K562 (cell line): ENCODE results near the gene SNRPD2. TPM values are rescaled to one million over a fixed set of nuclear protein-coding genes. Genes with fewer than 3 reads are reported as not detected.

Experiments
- ATAC-seq: fragments of 200-7000 bp; cut with Tn5 transposase; 3 replicates; pipeline ENCODE4 v1.9.1; 2020; ENCODE audit warnings: moderate library complexity
- BruUV-seq: library from RNA; stranded (reverse); fragments of 400-500 nt; replicated peaks from 2 replicates; lab custom pipeline; 2021; lab: Mats Ljungman, UMichigan
- CTCF ChIA-PET: fragments of 300-600 bp; formaldehyde crosslinking; extraction: SDS; loops from one replicate; lab custom pipeline; 2021; ENCODE audit warnings: low intra/inter-chr PET ratio; lab: Yijun Ruan, JAX
- POLR2A ChIA-PET: fragments of 300-600, 350-650 bp; sonication (Branson Sonifier 250); formaldehyde crosslinking; extraction: SDS; loops from one replicate; lab custom pipeline; 2021; ENCODE audit warnings: antibody characterized with exemption, inconsistent platforms; lab: Yijun Ruan, JAX
- DNase-seq, 4 experiments: peaks; one replicate each; pipeline versions ENCODE4 v3.0.0 to v3.0.0-alpha.2; 2011 to 2018; ENCODE audit warnings: low spot score in 3 of 4, mixed read lengths in 3 of 4; ENCODE audit errors: extremely low read depth in 1 of 4
- FAIRE-seq: peaks from 2 replicates; lab custom pipeline; 2011; peaks lifted over from hg19 to GRCh38; lab: Jason Lieb, UNC
- H2AFZ ChIP-seq: 2 replicates; pipeline ENCODE4 v1.6.0; 2011; ENCODE audit warnings: low read depth, low read length, control low read depth, inconsistent platforms
- H3K27ac ChIP-seq: fragments of 200-600 bp; 3 replicates; pipeline ENCODE4 v1.8.0; 2011; ENCODE audit warnings: low read depth, mild to moderate bottlenecking, control low read depth, inconsistent platforms, low read length, moderate library complexity, mixed read lengths; ENCODE audit errors: extremely low read depth
- H3K27me3 ChIP-seq, 2 experiments: fragments of 300-600 bp in 1 of 2; 2 replicates in 1 of 2; 3 replicates in 1 of 2; pipeline versions ENCODE4 v1.6.0 to v1.8.0; 2011; ENCODE audit warnings: inconsistent platforms in 2 of 2, low read length in 2 of 2, mild to moderate bottlenecking in 1 of 2, mixed read lengths in 1 of 2, moderate library complexity in 1 of 2; ENCODE audit not compliant: control insufficient read depth in 2 of 2, insufficient read depth in 2 of 2
- H3K36me3 ChIP-seq: fragments of 300-600 bp; 3 replicates; pipeline ENCODE4 v1.8.0; 2011; ENCODE audit warnings: mild to moderate bottlenecking, low read length, inconsistent platforms; ENCODE audit not compliant: control insufficient read depth, insufficient read depth
- H3K4me1 ChIP-seq, 2 experiments: fragments of 200-600 bp in 1 of 2; replicated peaks in 1 of 2; 2 replicates in 1 of 2; 3 replicates in 1 of 2; pipeline versions ENCODE4 v1.5.1 to v1.8.0; 2011; ENCODE audit warnings: inconsistent platforms in 2 of 2, low read length in 2 of 2, mild to moderate bottlenecking in 1 of 2, mixed read lengths in 1 of 2, moderate library complexity in 1 of 2; ENCODE audit not compliant: control insufficient read depth in 2 of 2, insufficient read depth in 2 of 2
- H3K4me2 ChIP-seq: 2 replicates; pipeline ENCODE4 v1.6.1; 2011; ENCODE audit warnings: low read length, control low read depth, inconsistent platforms, mixed read lengths; ENCODE audit not compliant: insufficient read depth
- H3K4me3 ChIP-seq: fragments of 200-600 bp; sonication (generic), shearing (Covaris generic); 2 replicates; pipeline ENCODE4 v1.5.1; 2016; ENCODE audit warnings: control low read depth, inconsistent platforms
- H3K79me2 ChIP-seq: fragments of 200-600 bp; 3 replicates; pipeline ENCODE4 v1.8.0; 2011; ENCODE audit warnings: low read length, inconsistent platforms; ENCODE audit not compliant: control insufficient read depth, insufficient read depth
- H3K9ac ChIP-seq, 2 experiments: 2 replicates each; pipeline versions ENCODE4 v1.6.0 to v1.6.1; 2011; ENCODE audit warnings: low read depth in 2 of 2, low read length in 2 of 2, control low read depth in 1 of 2, inconsistent platforms in 1 of 2, mild to moderate bottlenecking in 1 of 2, mixed read lengths in 1 of 2; ENCODE audit not compliant: insufficient read depth in 1 of 2
- H3K9me1 ChIP-seq: one replicate; pipeline ENCODE4 v1.6.0; 2011; ENCODE audit warnings: inconsistent platforms, mild to moderate bottlenecking, low read length, moderate library complexity; ENCODE audit not compliant: control insufficient read depth, insufficient read depth
- H3K9me3 ChIP-seq: replicated peaks from 2 replicates; pipeline ENCODE4 v1.5.1; 2011; ENCODE audit warnings: low read depth, low read length, inconsistent platforms; ENCODE audit not compliant: control insufficient read depth, insufficient read depth
- H4K20me1 ChIP-seq: replicated peaks from 2 replicates; pipeline ENCODE4 v1.6.1; 2011; ENCODE audit warnings: low read length, inconsistent platforms, mixed read lengths; ENCODE audit not compliant: control insufficient read depth, insufficient read depth
- ATF1 ChIP-seq, 2 experiments: fragments of 450-650 bp in 1 of 2; IDR thresholded peaks; 2 replicates each; pipeline ENCODE4 v1.6.1; 2016; ENCODE audit warnings: missing compliant biosample characterization in 1 of 2, missing genetic modification characterization in 1 of 2
- COPS2 ChIP-seq: fragments of 450-650 bp; conservative IDR thresholded peaks from 2 replicates; pipeline ENCODE4 v1.6.1; 2016; ENCODE audit warnings: mild to moderate bottlenecking, moderate library complexity
- DPF2 ChIP-seq: fragments of 450-650 bp; IDR thresholded peaks from 2 replicates; pipeline ENCODE4 v1.6.1; 2016
- HNRNPH1 ChIP-seq: fragments of 200-400 bp; formaldehyde crosslinking; optimal IDR thresholded peaks from 2 replicates; pipeline ENCODE3; 2017; ENCODE audit warnings: low read depth, mild to moderate bottlenecking, low read length, moderate library complexity
- JUND ChIP-seq, 2 experiments: IDR thresholded peaks; 2 replicates in 1 of 2; 3 replicates in 1 of 2; pipeline ENCODE4 v1.6.1; 2011; ENCODE audit warnings: borderline replicate concordance in 2 of 2, low read depth in 2 of 2, low read length in 2 of 2, improper control_type of control experiment in 1 of 2, missing biosample characterization in 1 of 2, missing genetic modification characterization in 1 of 2, missing genetic modification reagents in 1 of 2
- NRF1 ChIP-seq, 2 experiments: fragments of 450-650 bp; IDR thresholded peaks in 1 of 2; conservative IDR thresholded peaks in 1 of 2; 2 replicates each; pipeline ENCODE4 v1.6.1; 2014; ENCODE audit warnings: mild to moderate bottlenecking in 2 of 2
- TAF1 ChIP-seq: IDR thresholded peaks from 2 replicates; pipeline ENCODE4 v1.6.1; 2011; ENCODE audit warnings: mild to moderate bottlenecking, low read length, moderate library complexity; ENCODE audit not compliant: insufficient read depth, control insufficient read depth, severe bottlenecking; ENCODE audit errors: extremely low read depth
- U2AF2 ChIP-seq: fragments of 200-400 bp; formaldehyde crosslinking; optimal IDR thresholded peaks from 2 replicates; pipeline ENCODE3; 2017; ENCODE audit warnings: low read depth, mild to moderate bottlenecking, low read length
- XRCC5 ChIP-seq: fragments of 200-400 bp; formaldehyde crosslinking; IDR thresholded peaks from 2 replicates; pipeline ENCODE4 v1.6.1; 2017; ENCODE audit warnings: low read depth, mild to moderate bottlenecking, low read length
- ZNF586 ChIP-seq: fragments of 450-650 bp; formaldehyde crosslinking; conservative IDR thresholded peaks from 2 replicates; pipeline ENCODE4 v1.4.0; 2020; ENCODE audit warnings: mild to moderate bottlenecking, moderate library complexity
- WGBS: fragments of 100-300 bp; shearing (Covaris generic); methylation state at CpG from one replicate; pipeline ENCODE4 v1.1.6; 2016; ENCODE audit warnings: low coverage, mixed read lengths; ENCODE audit not compliant: insufficient coverage; ENCODE audit errors: missing lambda C conversion rate; 5-methylcytosine and 5-hydroxymethylcytosine counted together
- in situ Hi-C: fragments of 300-500 bp; cut with MboI; formaldehyde crosslinking; loops from 4 replicates; pipeline ENCODE4 v1.15.0; 2018; ENCODE audit warnings: inconsistent platforms, mixed read lengths
- intact Hi-C: fragments of 100-400 bp; cut with micrococcal nuclease; formaldehyde crosslinking; loops from 2 replicates; pipeline ENCODE4 v1.14.2; 2022
- polyA plus RNA-seq, 8 experiments: library from polyadenylated mRNA; depleted of rRNA in 4 of 8; stranded (reverse) in 5 of 8; unstranded in 3 of 8; fragments of >200 nt; fragmentation: Nextera tagmentation in 2 of 8; fragmentation: Illumina TruSeq in 1 of 8; extraction: Ambion mirVana in 2 of 8; extraction: Trizol in 1 of 8; gene quantifications; 2 replicates each; pipeline versions ENCODE4 v1.2.1 to v1.2.3, GENCODE V29; 2011 to 2014; ENCODE audit warnings: inconsistent platforms in 1 of 8, missing spikeins in 1 of 8
- total RNA-seq, 7 experiments: library from RNA; depleted of rRNA in 6 of 7; stranded (reverse); fragments of >200 nt in 6 of 7; fragmentation: Illumina TruSeq in 2 of 7; extraction: Trizol in 2 of 7; gene quantifications; 2 replicates each; pipeline versions ENCODE4 v1.2.1 to v1.2.3, GENCODE V29; 2011 to 2021; ENCODE audit warnings: low replicate concordance in 1 of 7
- TF ChIP-seq, protein P1 (sequence below): fragments of 150-350 bp; IDR thresholded peaks from 2 replicates; pipeline ENCODE4 v1.6.1; 2014; ENCODE audit warnings: low read depth, mild to moderate bottlenecking, low read length, borderline replicate concordance
- TF ChIP-seq, protein P2 (sequence below): sonication (generic); formaldehyde crosslinking; IDR thresholded peaks from 2 replicates; pipeline ENCODE4 v1.8.0; 2022; ENCODE audit warnings: mild to moderate bottlenecking, missing genetic modification reagents

Gene SNRPD2
- total and polyA plus RNA-seq, 9 of the 15 experiments (the other 6 are each of a cell fraction or from before 2014, with no cell fraction given) = 728 to 4,411 (median 1,029) TPM

- no peak for TF ChIP-seq ZNF586 (CRISPR knock-in tag)
Observed at GRCh38 chr19:45643024-45643926, 48.5 kb downstream of the SNRPD2 start (continued).

GRCh38 chr19:45641274-45642105, 50.3 kb downstream of the SNRPD2 start:
- FAIRE-seq (peak; percentile 91), ATAC-seq (peak; percentile 69), DNase-seq (peak; percentile 83 to 98 (median 89))
- no peaks in the 10 kb centered on the region for H3K36me3 ChIP-seq
- H3K27ac ChIP-seq = peak overlapping the region; percentile 80
- H4K20me1 ChIP-seq = no peaks in the 10 kb centered on the region
- H3K4me2 ChIP-seq = peak overlapping the region; percentile 90
- POLR2A ChIA-PET = interaction anchor here (0.5 to 4.7 kb wide), 18 partner anchors 8 to 210 kb away, joined by 3 to 35 read pairs (median 4); partner anchors contain the start of genes OPA3, QPCTL and SNRPD2
- in situ Hi-C loops (no loop called here), intact Hi-C loops (loop anchor here (2.0 to 5.0 kb wide), 5 partner anchors 41 to 199 kb away; partner anchors contain the start of gene VASP)
- H3K27me3 ChIP-seq = no peaks in the 10 kb centered on the region
- peak overlapping the region; percentile 43 for H3K4me3 ChIP-seq
- peaks cover 17% of the 10 kb centered on the region for H3K79me2 ChIP-seq
- H2AFZ ChIP-seq = peak overlapping the region; percentile 89
- WGBS = 2% methylated on average over 40 of the region's 40 CpGs
- H3K9ac ChIP-seq = peak overlapping the region; percentile 62 to 94
- CTCF ChIA-PET = interaction anchor here (0.6 to 4.6 kb wide), 6 partner anchors 32 to 202 kb away, joined by 3 to 34 read pairs (median 16); no protein-coding TSS in a partner anchor
- no peaks in the 10 kb centered on the region for H3K9me1 ChIP-seq
- TSS peak; percentile 92 for BruUV-seq
- peaks cover 34 to 72% of the 10 kb centered on the region in 2 experiments for H3K4me1 ChIP-seq
- no peaks in the 10 kb centered on the region for H3K9me3 ChIP-seq
- TF ChIP-seq TAF1 (no peak), NRF1 (conservative IDR thresholded peaks at IDR 0.05 in 1 of 2, IDR thresholded peaks at IDR 0.05 in 1 of 2) (peak in 1 of 2 experiments; percentile 16; a peak in 2 of 4 replicates), ATF1 (CRISPR knock-in tag; IDR thresholded peaks at IDR 0.05) (no peak), ATF1 (tag; IDR thresholded peaks at IDR 0.05) (no peak), U2AF2 (no peak), HNRNPH1 (no peak), DPF2 (peak; percentile 18; the same call in 1 of the 2 replicates), XRCC5 (0 out of 2 replicates have a peak, but pooled peaks have one; percentile 19), COPS2 (no peak), JUND (IDR thresholded peaks at IDR 0.05; ENCODE audit: borderline replicate concordance, low read depth, low read length) (no peak), JUND (tag; IDR thresholded peaks at IDR 0.05; ENCODE audit: borderline replicate concordance, low read depth, low read length) (no peak)
- TF ChIP-seq, protein P1, sequence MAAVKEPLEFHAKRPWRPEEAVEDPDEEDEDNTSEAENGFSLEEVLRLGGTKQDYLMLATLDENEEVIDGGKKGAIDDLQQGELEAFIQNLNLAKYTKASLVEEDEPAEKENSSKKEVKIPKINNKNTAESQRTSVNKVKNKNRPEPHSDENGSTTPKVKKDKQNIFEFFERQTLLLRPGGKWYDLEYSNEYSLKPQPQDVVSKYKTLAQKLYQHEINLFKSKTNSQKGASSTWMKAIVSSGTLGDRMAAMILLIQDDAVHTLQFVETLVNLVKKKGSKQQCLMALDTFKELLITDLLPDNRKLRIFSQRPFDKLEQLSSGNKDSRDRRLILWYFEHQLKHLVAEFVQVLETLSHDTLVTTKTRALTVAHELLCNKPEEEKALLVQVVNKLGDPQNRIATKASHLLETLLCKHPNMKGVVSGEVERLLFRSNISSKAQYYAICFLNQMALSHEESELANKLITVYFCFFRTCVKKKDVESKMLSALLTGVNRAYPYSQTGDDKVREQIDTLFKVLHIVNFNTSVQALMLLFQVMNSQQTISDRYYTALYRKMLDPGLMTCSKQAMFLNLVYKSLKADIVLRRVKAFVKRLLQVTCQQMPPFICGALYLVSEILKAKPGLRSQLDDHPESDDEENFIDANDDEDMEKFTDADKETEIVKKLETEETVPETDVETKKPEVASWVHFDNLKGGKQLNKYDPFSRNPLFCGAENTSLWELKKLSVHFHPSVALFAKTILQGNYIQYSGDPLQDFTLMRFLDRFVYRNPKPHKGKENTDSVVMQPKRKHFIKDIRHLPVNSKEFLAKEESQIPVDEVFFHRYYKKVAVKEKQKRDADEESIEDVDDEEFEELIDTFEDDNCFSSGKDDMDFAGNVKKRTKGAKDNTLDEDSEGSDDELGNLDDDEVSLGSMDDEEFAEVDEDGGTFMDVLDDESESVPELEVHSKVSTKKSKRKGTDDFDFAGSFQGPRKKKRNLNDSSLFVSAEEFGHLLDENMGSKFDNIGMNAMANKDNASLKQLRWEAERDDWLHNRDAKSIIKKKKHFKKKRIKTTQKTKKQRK = no peak
- TF ChIP-seq, protein P2, sequence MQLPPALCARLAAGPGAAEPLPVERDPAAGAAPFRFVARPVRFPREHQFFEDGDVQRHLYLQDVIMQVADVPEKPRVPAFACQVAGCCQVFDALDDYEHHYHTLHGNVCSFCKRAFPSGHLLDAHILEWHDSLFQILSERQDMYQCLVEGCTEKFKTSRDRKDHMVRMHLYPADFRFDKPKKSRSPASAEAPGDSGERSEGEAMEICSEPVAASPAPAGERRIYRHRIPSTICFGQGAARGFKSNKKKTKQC (CRISPR knock-in tag) = peak; percentile 72
